Gastroesophageal sphincter (tissue), 3 donors: ENCODE data around the gene RAC2.

Experiments used
- EP300 ChIP-seq: sonication (generic); formaldehyde crosslinking; IDR thresholded peaks from one replicate; pipeline ENCODE4 v1.6.1; 2017; ENCODE audit warnings: antibody characterized with exemption, mild to moderate bottlenecking
- POLR2A ChIP-seq, 2 donors: fragments of 450-650 bp; IDR thresholded peaks; one replicate each; pipeline ENCODE4 v1.6.1; 2017; ENCODE audit warnings: antibody characterized with exemption in 2 of 2, mild to moderate bottlenecking in 2 of 2, moderate library complexity in 1 of 2
- POLR2AphosphoS5 ChIP-seq: sonication (generic); formaldehyde crosslinking; IDR thresholded peaks from one replicate; pipeline ENCODE4 v1.6.1; 2017; ENCODE audit warnings: antibody characterized with exemption
- TF ChIP-seq, protein P1 (sequence below), 4 experiments: fragments of 200-600 bp in 2 of 4; fragments of 450-650 bp in 2 of 4; sonication (generic) in 1 of 4; IDR thresholded peaks; one replicate each; pipeline ENCODE4 v1.5.1; 2017 to 2019; ENCODE audit warnings: antibody characterized with exemption in 4 of 4, mild to moderate bottlenecking in 2 of 4, moderate library complexity in 2 of 4

- TF ChIP-seq, protein P1, sequence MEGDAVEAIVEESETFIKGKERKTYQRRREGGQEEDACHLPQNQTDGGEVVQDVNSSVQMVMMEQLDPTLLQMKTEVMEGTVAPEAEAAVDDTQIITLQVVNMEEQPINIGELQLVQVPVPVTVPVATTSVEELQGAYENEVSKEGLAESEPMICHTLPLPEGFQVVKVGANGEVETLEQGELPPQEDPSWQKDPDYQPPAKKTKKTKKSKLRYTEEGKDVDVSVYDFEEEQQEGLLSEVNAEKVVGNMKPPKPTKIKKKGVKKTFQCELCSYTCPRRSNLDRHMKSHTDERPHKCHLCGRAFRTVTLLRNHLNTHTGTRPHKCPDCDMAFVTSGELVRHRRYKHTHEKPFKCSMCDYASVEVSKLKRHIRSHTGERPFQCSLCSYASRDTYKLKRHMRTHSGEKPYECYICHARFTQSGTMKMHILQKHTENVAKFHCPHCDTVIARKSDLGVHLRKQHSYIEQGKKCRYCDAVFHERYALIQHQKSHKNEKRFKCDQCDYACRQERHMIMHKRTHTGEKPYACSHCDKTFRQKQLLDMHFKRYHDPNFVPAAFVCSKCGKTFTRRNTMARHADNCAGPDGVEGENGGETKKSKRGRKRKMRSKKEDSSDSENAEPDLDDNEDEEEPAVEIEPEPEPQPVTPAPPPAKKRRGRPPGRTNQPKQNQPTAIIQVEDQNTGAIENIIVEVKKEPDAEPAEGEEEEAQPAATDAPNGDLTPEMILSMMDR (IDR thresholded peaks at IDR 0.05), result no peak
- TF ChIP-seq POLR2AphosphoS5, result no peak
- no peak for TF ChIP-seq EP300
- TF ChIP-seq POLR2A (IDR thresholded peaks at IDR 0.05), result no peak
These were observed 51.3 kb downstream of the RAC2 start for GRCh38 chr22:37192741-37193140.
